Loucy (cell line): ENCODE measurements around the gene PDE6C.

Experiments used
- H2AFZ ChIP-seq: fragments of 200-600 bp; sonication (generic); 2 replicates; pipeline ENCODE4 v1.6.0; 2016; ENCODE audit warnings: antibody characterized with exemption, mild to moderate bottlenecking, low read length, moderate library complexity
- H3F3A ChIP-seq: fragments of 200-600 bp; 2 replicates; pipeline ENCODE4 v1.6.0; 2016; ENCODE audit warnings: antibody characterized with exemption, low read depth, mild to moderate bottlenecking
- H3K27me3 ChIP-seq: fragments of 200-600 bp; sonication (generic); 2 replicates; pipeline ENCODE4 v1.6.1; 2014; ENCODE audit warnings: low read length, mild to moderate bottlenecking; ENCODE audit not compliant: insufficient read depth, poor library complexity, severe bottlenecking
- H3K36me3 ChIP-seq: fragments of 200-600 bp; sonication (generic); 2 replicates; pipeline ENCODE4 v1.6.1; 2016; ENCODE audit warnings: low read length; ENCODE audit not compliant: insufficient read depth
- H3K4me1 ChIP-seq: fragments of 200-600 bp; sonication (generic); 2 replicates; pipeline ENCODE4 v1.5.1; 2014; ENCODE audit warnings: low read length, mild to moderate bottlenecking; ENCODE audit not compliant: insufficient read depth, poor library complexity, severe bottlenecking
- H3K4me2 ChIP-seq: fragments of 200-600 bp; sonication (generic); 2 replicates; pipeline ENCODE4 v1.6.0; 2014; ENCODE audit warnings: antibody characterized with exemption, low read length, low read depth, mild to moderate bottlenecking; ENCODE audit not compliant: poor library complexity, severe bottlenecking
- H3K4me3 ChIP-seq: fragments of 200-600 bp; sonication (generic); 2 replicates; pipeline ENCODE4 v1.5.1; 2014; ENCODE audit warnings: low read length, mild to moderate bottlenecking, mixed read lengths; ENCODE audit not compliant: poor library complexity, severe bottlenecking
- H3K79me2 ChIP-seq: fragments of 200-600 bp; sonication (generic); 2 replicates; pipeline ENCODE4 v1.6.1; 2014; ENCODE audit warnings: low read length; ENCODE audit not compliant: insufficient read depth
- H3K9ac ChIP-seq: fragments of 200-600 bp; sonication (generic); 2 replicates; pipeline ENCODE4 v1.6.0; 2014; ENCODE audit warnings: mild to moderate bottlenecking, low read depth, low read length, moderate library complexity; ENCODE audit not compliant: poor library complexity, severe bottlenecking
- H3K9me2 ChIP-seq: fragments of 200-600 bp; sonication (generic); replicated peaks from 2 replicates; pipeline ENCODE4 v1.6.1; 2016; ENCODE audit warnings: low read depth, low read length, mixed read lengths
- H3K9me3 ChIP-seq: fragments of 200-600 bp; sonication (generic); 2 replicates; pipeline ENCODE4 v1.6.1; 2014; ENCODE audit warnings: mild to moderate bottlenecking, antibody characterized with exemption, low read length, low read depth; ENCODE audit not compliant: insufficient read depth
- H4K20me1 ChIP-seq: fragments of 200-600 bp; sonication (generic); 2 replicates; pipeline ENCODE4 v1.6.0; 2014; ENCODE audit warnings: antibody characterized with exemption, low read length, mild to moderate bottlenecking; ENCODE audit not compliant: insufficient read depth, poor library complexity, severe bottlenecking
- CTCF ChIP-seq: fragments of 200-600 bp; sonication (generic); conservative IDR thresholded peaks from 2 replicates; pipeline ENCODE4 v1.5.1; 2014; ENCODE audit warnings: mild to moderate bottlenecking, antibody characterized with exemption, low read length
- EZH2phosphoT487 ChIP-seq: fragments of 200-600 bp; IDR thresholded peaks from 2 replicates; pipeline ENCODE4 v1.6.1; 2018; ENCODE audit warnings: antibody characterized with exemption, mild to moderate bottlenecking, moderate library complexity, borderline replicate concordance

Gene PDE6C

GRCh38 chr10:93567277-93568104 is 44.8 kb upstream of the PDE6C start:
- Histone ChIP-seq H3K4me2 (no peak overlapping the region), H3K4me3 (no peak overlapping the region), H3F3A (no peaks in the 10 kb centered on the region), H3K9ac (no peak overlapping the region), H3K9me2 (no peaks in the 10 kb centered on the region), H4K20me1 (no peaks in the 10 kb centered on the region), H2AFZ (no peak overlapping the region), H3K27me3 (no peaks in the 10 kb centered on the region), H3K79me2 (no peaks in the 10 kb centered on the region), H3K36me3 (no peaks in the 10 kb centered on the region), H3K4me1 (no peaks in the 10 kb centered on the region), H3K9me3 (no peaks in the 10 kb centered on the region)
- no peak for TF ChIP-seq EZH2phosphoT487
- TF ChIP-seq CTCF, result no peak

- Histone ChIP-seq H4K20me1 (no peaks in the 10 kb centered on the region), H3K4me3 (no peak overlapping the region), H3K4me1 (peaks cover 2% of the 10 kb centered on the region), H3K4me2 (no peak overlapping the region), H3F3A (no peaks in the 10 kb centered on the region), H3K79me2 (no peaks in the 10 kb centered on the region), H3K9me3 (no peaks in the 10 kb centered on the region), H3K9ac (no peak overlapping the region), H3K27me3 (no peaks in the 10 kb centered on the region), H3K9me2 (no peaks in the 10 kb centered on the region), H3K36me3 (no peaks in the 10 kb centered on the region), H2AFZ (no peak overlapping the region)
- TF ChIP-seq CTCF (no peak), EZH2phosphoT487 (no peak)
These were observed 44.3 kb upstream of the PDE6C start for GRCh38 chr10:93568105-93568390.

GRCh38 chr10:93570383-93570782 is 42.0 kb upstream of the PDE6C start:
- Histone ChIP-seq H3K79me2 (no peaks in the 10 kb centered on the region), H3K36me3 (no peaks in the 10 kb centered on the region), H3K4me3 (no peak overlapping the region), H3K4me1 (peaks cover 8% of the 10 kb centered on the region), H3K9me3 (no peaks in the 10 kb centered on the region), H4K20me1 (no peaks in the 10 kb centered on the region), H2AFZ (no peak overlapping the region), H3F3A (no peaks in the 10 kb centered on the region), H3K9me2 (no peaks in the 10 kb centered on the region), H3K27me3 (no peaks in the 10 kb centered on the region), H3K9ac (no peak overlapping the region), H3K4me2 (no peak overlapping the region)
- TF ChIP-seq CTCF, result no peak
- TF ChIP-seq EZH2phosphoT487, result no peak
